AG09319 (cell line): ENCODE measurements around the gene WASL.
A peak's percentile ranks its signal among the peaks of the same experiment; 100 is the strongest.

Experiments
- DNase-seq: peaks from one replicate; pipeline ENCODE4 v3.0.0-alpha.2; 2010; ENCODE audit warnings: low read depth; ENCODE audit errors: extremely low read depth
- CTCF ChIP-seq: IDR thresholded peaks from 2 replicates; pipeline ENCODE4 v1.5.1; 2011; ENCODE audit warnings: low read depth, mild to moderate bottlenecking, inconsistent platforms, low read length, moderate library complexity

WASL gene

DNA sequence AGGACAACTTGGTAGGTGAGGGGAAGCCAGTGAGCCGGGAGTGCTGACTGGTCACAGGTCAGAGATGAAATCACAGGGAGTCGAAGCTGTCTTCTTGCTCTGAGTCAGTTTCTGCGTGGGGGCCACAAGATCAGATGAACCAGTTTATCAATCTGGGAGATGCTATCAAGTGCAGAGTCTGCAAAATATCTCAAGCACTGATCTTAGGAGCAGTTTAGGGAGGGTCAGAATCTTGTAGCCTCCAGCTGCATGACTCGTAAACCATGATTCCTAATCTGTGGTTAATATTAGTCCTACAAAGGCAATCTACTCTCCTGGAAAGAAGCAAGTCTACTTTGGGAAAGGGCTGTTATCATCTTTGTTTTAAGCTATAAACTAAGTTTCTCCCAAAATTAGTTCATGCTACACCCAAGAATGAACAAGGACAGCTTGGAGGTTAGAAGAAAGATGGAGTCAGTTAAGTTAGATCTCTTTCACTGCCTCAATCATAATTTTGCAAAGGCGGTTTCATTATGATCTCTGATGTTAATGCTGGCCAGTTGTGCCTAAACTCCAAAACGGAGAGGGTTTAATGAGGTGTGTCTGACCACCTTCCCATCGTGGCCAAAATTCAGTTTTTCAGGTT is 101.6 kb downstream of the WASL start:
- no peak for DNase-seq
- TF ChIP-seq CTCF = no peak

DNA sequence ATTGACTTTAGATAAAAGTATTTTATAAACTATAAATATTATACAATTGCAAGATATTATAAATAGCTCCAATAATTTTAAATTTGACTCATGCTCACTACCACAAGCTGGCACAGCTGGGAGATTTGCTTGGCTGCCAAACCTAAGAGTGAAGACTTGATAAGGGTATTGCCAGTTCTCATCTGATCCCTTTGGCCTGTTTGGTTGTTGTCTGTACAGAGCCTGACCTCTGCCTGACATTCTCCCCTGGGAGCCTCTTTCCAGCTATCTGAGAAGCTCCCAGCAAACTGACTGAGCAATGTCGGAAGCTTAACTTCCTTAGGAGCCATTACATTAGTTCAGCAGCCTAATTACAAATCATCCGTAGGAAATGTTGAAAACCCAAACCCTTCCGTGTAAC is 103.3 kb downstream of the WASL start:
- no peak for TF ChIP-seq CTCF
- DNase-seq = no peak

- TF ChIP-seq CTCF = no peak
- peak; percentile 5 for DNase-seq
Measured at GRCh38 chr7:123643495-123644441, 105.0 kb downstream of the WASL start.

DNA sequence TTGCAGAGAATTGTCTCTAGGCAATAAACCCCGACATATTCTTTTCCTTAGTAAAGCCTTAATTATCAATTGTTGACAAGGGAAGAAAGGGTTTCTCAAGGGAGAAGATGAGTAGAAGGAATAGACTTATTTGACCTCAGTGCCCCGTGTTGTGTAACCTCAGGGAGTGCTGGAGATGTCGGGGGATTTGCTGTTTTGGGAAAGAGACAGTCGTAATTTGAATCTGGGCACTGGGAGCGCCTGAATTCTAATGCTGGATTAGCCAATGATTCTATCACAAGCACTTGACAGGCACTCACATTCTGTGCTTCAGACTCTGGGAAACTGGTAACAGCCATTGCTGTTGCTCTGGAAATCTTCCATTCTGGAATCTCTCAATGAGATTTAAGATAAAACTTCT is 106.9 kb downstream of the WASL start:
- no peak for TF ChIP-seq CTCF
- DNase-seq = no peak

GRCh38 chr7:123640583-123640982 is 108.2 kb downstream of the WASL start:
- no peak for TF ChIP-seq CTCF
- DNase-seq = no peak

GRCh38 chr7:123639631-123640030 is 109.2 kb downstream of the WASL start:
- DNase-seq = no peak
- TF ChIP-seq CTCF = no peak

DNA sequence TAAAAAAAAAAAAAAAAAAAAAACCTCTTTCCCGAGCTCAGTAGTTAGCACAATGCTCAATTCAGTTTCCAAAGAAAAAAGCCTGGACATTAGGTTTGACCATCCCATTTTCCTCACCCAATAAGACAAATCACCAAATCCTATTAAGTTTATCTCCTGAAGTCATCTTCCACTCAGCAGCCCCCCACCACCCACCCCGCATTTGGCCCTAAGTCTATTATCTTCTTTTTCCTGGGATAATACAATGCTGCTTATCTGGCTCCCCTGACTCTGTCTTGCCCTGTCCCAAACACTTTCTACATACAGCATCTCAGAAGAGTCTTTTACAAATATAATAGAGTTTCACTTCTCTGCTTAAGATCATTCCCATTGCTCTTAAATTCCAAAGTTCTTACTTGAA is 110.9 kb downstream of the WASL start:
- DNase-seq = no peak
- TF ChIP-seq CTCF = no peak
